ENCODE data around the gene LENG8.
A peak's percentile ranks its signal among the peaks of the same experiment; 100 is the strongest.
"Not testable (repeated sequence)": the region's sequence is repeated elsewhere in the genome, so short reads cannot be mapped to it uniquely, and the experiment has no call there.

The LENG8 gene

GRCh38 chr19:54462655-54463530 lies 13.9 kb downstream of the LENG8 start:
- DNase-seq: peak; percentile 77

DNA sequence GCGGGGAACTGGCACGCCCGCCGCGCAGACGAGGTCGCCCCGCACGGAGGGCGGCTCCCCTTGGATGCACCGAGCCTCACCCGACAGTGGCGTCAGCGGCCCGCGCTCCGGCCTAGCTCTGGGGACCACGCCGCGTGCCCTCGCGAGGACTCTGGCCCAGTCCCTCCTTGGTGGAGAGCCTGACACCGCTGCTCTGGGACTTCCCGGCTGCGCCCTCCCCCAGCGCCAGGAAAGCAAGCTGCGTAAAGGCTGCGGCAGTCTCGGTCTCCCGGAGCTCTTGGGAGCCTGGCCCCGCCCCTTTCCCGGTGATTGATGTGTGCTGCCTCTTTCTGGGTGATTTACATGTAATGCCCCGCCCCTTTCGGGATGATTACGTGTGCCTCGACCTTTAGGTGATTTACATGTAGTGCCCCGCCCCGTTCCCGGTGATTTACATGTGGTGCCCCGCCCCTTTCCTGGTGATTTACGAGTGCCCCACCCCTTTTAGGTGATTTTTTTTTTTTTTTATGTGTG lies 14.6 kb downstream of the LENG8 start, which contains the start of gene LENG9:
TSS of gene LENG9 (minus strand) at position 248 of the 513 bp plus-strand sequence. CDS start 252 bp downstream, outside the sequence.
- DNase-seq: peak; percentile 99

DNA sequence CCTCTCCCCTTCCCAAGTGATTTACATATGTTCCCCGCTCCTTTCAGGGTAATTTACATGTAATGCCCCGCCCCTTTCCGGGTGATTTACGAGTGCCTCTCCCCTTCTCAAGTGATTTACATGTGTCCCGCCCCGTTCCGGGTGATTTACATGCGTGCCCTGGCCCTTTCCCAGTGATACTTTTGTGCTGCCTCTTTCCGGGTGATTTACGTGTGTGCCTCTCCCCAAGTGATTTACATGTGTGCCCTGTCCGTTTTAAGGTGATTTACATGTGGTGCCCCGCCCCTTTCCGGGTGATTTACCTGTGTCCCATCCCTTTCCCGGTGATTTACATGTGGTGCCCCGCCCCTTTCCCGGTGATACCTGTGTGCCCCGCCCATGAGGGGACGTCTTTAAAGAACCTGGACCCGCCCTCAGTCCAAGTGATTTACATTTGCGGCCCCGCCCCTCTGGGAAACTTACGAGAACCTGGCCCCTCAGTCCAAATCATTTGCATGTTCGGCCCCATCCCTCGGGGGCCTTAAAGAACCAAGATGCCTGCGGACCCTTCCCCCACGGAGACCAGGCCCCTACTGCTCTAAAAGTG lies 15.1 kb downstream of the LENG8 start:
- peak; percentile 94 for DNase-seq

- DNase-seq: peak; percentile 94
Observed at GRCh38 chr19:54464630-54465425, 15.8 kb downstream of the LENG8 start.

- DNase-seq: no peak
Observed at GRCh38 chr19:54465426-54466109, 16.6 kb downstream of the LENG8 start.

DNA sequence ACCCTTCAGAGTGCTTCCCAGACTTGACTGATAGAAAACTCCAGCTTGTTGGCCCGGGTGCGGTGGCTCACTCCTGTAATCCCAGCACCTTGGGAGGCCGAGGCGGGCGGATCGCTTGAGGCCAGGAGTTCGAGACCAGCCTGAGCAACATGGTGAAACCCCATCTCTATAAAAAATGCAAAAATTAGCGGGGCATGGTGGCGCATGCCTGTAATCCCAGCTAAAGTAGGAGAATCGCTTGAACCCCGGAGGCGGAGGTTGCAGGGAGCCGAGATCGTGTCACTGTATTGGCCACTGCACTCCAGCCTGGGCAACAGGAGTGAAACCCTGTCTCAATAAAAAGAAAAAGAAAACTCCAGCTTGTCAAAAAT lies 17.1 kb downstream of the LENG8 start:
- DNase-seq: not testable (repeated sequence)

DNA sequence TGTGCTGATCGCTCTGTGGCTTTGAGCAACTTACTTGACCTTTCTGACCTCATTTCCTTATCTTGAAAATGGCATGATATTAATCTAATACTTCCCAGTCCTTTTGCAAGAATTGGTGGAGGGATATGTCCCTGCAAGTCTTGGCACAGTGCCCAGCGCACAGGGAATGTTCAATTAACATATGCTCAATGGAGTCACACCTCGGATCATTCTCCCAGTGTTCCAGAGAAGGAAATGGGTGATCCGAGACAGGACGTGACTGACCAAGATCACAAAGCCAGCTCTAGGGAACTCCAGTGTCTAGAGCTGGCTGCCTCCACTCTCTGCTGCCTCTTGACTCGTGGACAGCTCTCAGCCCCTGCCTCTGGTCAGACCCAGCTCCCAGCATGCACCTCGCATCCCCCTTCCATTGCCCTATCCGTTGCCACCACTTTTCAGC lies 20.5 kb downstream of the LENG8 start:
- no peak for DNase-seq

- no peak for DNase-seq
Observed at GRCh38 chr19:54470276-54470887, 21.4 kb downstream of the LENG8 start.

- DNase-seq: peak; percentile 49
Observed at GRCh38 chr19:54470991-54471782, 22.2 kb downstream of the LENG8 start.

DNA sequence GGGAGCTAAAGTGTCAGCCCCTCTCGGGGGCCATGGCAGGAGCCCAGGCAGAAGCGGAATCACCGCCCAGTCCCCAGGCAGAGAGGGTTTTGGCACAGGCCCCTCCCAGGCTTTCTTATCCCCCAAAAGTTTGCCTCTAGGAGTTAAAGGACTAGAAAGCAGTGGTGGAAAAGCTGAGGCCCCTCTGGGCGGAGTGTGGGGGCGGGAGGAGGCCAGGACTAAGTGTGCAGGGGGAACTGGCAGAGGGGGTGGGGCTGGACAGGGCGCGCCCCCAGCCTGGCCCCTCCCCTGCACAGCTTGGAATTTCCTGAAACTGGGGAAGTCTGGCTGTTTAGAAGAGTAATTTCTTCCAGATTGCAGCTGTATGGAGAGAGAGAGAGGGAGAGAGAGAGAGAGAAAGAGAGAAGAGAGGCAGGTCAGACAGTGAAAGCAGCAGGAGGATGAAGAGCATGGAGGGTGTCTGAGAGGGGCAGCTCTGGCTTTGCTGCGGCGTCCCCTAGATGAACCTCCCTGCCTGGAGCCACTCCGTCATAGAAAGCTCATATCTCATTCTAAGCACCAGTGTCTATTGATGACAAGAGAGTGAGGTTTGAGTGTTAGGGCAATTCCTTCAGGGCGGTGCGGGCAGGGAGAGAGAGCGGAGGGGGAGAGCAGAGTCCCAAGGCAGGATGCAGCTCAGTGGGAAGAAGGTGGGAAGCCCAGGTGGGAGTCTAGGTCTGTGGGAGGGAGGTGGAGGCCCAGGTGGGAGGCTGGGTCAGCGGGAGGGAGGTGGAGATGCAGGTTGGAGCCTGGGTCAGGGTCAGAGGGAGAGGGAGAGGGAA lies 24.3 kb downstream of the LENG8 start, which contains the start of gene CDC42EP5:
TSS of gene CDC42EP5 (minus strand) at position 226 of the 821 bp plus-strand sequence. CDS start 7,749 bp downstream, outside the sequence.
- DNase-seq: peak; percentile 75

DNA sequence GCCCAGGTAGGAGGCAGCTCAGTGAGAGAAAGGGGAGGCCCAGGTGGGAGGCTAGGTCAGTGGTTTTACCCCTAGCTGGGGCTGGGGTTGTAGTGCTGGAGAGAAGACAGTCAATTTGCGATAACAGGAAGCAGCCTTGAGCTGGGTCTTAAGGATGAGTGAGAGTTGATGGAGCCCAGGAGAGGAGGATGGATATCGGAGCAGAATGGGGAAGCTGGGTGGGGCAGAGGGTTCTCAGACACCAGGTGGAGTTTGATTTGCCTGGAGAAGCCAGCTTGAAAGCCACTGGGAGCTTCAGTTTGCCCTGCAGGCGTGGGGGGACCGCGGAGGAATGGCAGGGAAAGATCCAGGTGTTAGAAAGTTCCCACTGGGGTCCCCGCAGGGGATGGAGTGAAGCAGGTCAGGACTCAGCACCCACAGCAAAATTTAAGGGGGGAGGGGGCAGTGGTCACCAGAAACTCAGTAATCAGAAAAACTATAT lies 24.9 kb downstream of the LENG8 start:
- DNase-seq: no peak

DNA sequence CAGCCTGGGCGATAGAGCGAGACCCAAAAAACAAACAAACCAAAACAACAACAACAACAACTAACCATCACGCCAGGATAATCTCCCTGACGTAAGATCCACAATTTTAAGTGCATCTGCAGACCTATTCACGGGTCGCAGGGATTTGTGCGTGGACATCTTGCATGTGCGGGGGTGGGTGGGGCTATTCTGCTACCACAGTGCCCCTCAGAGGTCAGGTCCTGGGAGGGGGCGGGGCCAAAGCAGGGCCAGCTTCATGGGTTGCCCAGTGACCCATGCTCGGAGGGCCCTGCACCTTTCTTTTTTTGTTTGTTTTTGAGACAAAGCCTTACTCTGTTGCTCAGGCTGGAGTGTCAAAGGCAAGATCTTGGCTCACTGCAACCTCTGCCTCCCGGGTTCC lies 26.7 kb downstream of the LENG8 start:
- DNase-seq: no peak

GRCh38 chr19:54477650-54478049 lies 28.7 kb downstream of the LENG8 start:
- peak; percentile 19 for DNase-seq

GRCh38 chr19:54478677-54479266 lies 29.8 kb downstream of the LENG8 start:
- DNase-seq: peak; percentile 75

DNA sequence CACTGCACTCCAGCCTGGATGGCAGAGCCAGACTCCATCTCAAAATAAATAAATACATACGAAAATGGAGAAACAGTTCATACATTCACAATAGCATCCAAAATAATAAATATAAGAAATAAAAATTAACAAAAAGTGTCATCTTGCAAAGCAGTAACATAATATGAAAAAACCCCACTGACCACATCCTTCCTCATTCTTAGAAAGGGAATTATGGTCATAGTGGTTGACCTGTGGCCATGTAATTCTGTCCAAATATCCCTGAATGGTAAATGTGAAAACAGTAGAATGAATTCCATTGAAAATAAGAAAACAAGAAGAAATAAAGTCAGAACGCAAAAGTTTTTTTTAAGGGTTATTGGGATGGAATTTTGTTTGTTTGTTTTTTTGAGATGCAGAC lies 31.1 kb downstream of the LENG8 start:
- peak; percentile 81 for DNase-seq

DNA sequence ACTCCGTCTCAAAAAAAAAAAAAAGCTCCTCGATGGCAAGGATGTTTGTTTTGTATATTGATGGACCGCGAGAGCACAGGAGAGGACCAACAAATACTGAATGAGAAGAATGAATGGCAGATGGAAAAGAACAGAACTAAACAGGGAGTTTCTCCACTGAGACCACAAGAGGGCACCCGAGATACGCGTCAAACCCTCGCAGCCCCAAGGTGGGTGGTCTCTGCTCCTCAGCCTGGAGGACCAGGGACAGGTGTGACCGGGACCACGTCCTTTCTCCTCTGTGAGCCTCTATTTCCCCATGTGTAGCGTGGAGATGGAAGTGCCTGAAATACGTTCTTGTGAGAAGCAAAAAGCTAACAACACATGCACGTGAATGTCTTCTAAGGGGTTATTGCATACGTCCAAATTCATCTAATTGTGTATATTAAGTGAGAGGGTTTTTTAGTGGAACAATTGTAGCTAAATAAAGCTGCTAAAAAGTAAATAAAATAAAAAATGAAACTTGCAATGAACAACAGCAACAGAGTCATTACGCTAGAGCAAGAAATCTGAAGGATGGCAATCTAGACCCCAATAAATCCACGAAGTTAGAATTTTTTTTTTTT lies 32.4 kb downstream of the LENG8 start:
- DNase-seq: peak; percentile 67

DNA sequence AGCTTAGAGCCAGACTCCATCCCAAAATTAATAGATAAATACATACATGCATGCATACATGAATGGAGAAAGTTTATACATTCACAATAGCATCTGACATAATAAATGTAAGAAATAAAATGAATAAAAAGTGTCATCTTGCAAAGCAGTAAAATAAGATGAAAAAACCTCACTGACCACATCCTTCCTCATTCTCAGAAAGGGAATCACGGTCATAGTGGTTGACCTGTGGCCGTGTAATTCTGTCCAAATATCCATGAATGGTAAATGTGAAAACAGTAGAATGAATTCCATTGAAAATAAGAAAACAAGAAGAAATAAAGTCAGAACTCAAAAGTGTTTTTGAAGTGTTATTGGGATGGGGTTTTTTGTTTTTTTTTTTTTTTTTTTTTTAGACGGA lies 33.9 kb downstream of the LENG8 start:
- DNase-seq: peak; percentile 78

DNA sequence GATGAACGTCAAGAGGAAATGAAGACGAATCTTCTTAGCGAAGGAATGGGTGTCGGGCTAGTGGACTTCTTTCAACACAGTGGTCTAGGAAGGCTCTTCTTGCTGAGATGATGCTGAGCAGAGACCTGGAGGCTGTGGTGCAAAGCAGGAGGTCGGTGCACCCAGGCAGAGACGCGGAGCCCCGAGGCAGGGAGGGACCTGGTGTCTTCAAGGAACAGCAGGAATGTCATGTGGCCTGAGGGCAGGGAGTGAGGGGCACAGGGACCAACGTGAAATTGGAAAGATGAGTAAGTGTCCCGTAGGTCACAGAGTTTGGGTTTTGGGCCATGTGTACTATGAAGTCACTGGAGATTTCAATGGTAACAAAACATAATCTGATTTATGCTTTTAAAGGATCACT lies 35.5 kb downstream of the LENG8 start:
- no peak for DNase-seq

- peak; percentile 21 for DNase-seq
Observed at GRCh38 chr19:54485851-54486250, 36.9 kb downstream of the LENG8 start.

Measured in suppressor macrophage treated with lipopolysaccharide for 4 hours (primary cell).